Neural progenitor cell (in vitro differentiated cells): Measurements from ENCODE around the gene CHST9.

ENCODE experiments used
- CTCF ChIP-seq: fragments of 200-600 bp; sonication (generic); IDR thresholded peaks from 2 replicates; pipeline ENCODE4 v1.5.1; 2017; ENCODE audit warnings: antibody characterized with exemption, mild to moderate bottlenecking
- EZH2 ChIP-seq: fragments of 200-600 bp; sonication (generic); IDR thresholded peaks from 2 replicates; pipeline ENCODE4 v1.6.1; 2017; ENCODE audit warnings: antibody characterized with exemption, mild to moderate bottlenecking, moderate library complexity
- EZH2phosphoT487 ChIP-seq: fragments of 200-600 bp; sonication (generic); IDR thresholded peaks from 2 replicates; pipeline ENCODE4 v1.6.1; 2017; ENCODE audit warnings: antibody characterized with exemption

DNA sequence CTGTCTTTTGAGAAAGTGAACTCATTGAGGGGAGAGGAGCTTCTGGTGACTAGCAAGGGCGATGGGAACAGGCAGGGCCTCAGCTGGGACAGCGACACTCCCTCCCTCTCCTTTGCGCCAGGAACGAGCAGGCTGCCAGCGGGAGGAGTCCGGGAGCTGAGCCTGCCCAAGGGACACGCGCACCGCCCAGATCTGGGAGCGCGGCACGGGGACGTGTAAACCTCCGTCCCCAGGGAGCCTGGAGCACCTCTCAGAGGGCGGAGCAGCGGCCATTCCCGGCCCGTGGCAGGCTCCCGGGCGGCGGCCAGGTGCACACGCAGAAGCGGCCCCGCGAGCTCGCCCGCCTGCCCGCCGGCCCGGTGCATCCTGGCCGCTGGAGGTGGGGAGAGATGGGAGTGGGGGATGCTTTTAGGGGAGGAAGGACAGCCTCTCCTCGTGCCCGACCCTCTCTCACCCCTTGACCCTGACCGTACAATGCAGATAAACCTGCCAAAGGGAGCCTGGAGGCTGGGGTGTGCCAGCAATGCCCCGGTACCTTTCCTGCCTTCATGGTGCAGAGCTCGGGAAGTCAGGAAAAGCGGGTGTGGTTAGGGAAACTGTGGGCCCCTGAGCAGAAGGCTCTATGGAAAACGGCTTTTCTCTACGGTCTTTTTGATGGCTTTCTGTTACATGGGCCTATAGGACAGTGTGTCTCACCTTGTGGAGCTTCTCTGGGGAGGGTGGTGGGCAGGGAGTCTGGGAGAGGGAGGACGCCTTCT is 321.8 kb downstream of the CHST9 start:
- no peak for TF ChIP-seq EZH2phosphoT487
- TF ChIP-seq EZH2 = peak; percentile 63
- no peak for TF ChIP-seq CTCF
